Measurements from ENCODE around the gene KCNIP4.

KCNIP4 gene

GRCh38 chr4:20895208-20895607 is 1053.4 kb downstream of the KCNIP4 start:
- DNase-seq = no peak
- no peaks in the 10 kb centered on the region for H3K4me1 Mint-ChIP-seq
- H3K36me3 Mint-ChIP-seq = no peaks in the 10 kb centered on the region
- no peak overlapping the region for H3K4me3 Mint-ChIP-seq
- no peaks in the 10 kb centered on the region for H3K27me3 Mint-ChIP-seq
- H3K27ac Mint-ChIP-seq = no peak overlapping the region
- no peaks in the 10 kb centered on the region for H3K9me3 Mint-ChIP-seq
- CTCF ChIA-PET = no interaction called here

GRCh38 chr4:20890761-20891160 is 1057.8 kb downstream of the KCNIP4 start:
- Mint-ChIP-seq H3K4me1 (no peaks in the 10 kb centered on the region), H3K9me3 (no peaks in the 10 kb centered on the region), H3K27ac (no peak overlapping the region), H3K4me3 (no peak overlapping the region), H3K36me3 (no peaks in the 10 kb centered on the region), H3K27me3 (no peaks in the 10 kb centered on the region)
- DNase-seq = no peak
- CTCF ChIA-PET = no interaction called here

- CTCF ChIA-PET = no interaction called here
- Mint-ChIP-seq H3K4me1 (no peaks in the 10 kb centered on the region), H3K36me3 (no peaks in the 10 kb centered on the region), H3K27me3 (no peaks in the 10 kb centered on the region), H3K4me3 (no peak overlapping the region), H3K9me3 (no peaks in the 10 kb centered on the region), H3K27ac (no peak overlapping the region)
- no peak for DNase-seq
Measured at GRCh38 chr4:20889901-20890300, 1058.7 kb downstream of the KCNIP4 start.

GRCh38 chr4:20883677-20884076 is 1064.9 kb downstream of the KCNIP4 start:
- peaks cover 2% of the 10 kb centered on the region for H3K9me3 Mint-ChIP-seq
- H3K36me3 Mint-ChIP-seq = no peaks in the 10 kb centered on the region
- DNase-seq = no peak
- H3K4me1 Mint-ChIP-seq = no peaks in the 10 kb centered on the region
- H3K27ac Mint-ChIP-seq = no peak overlapping the region
- H3K4me3 Mint-ChIP-seq = no peak overlapping the region
- CTCF ChIA-PET = no interaction called here
- no peaks in the 10 kb centered on the region for H3K27me3 Mint-ChIP-seq

GRCh38 chr4:20883231-20883630 is 1065.3 kb downstream of the KCNIP4 start:
- no peaks in the 10 kb centered on the region for H3K4me1 Mint-ChIP-seq
- no peak overlapping the region for H3K27ac Mint-ChIP-seq
- DNase-seq = no peak
- H3K9me3 Mint-ChIP-seq = peaks cover 2% of the 10 kb centered on the region
- no peak overlapping the region for H3K4me3 Mint-ChIP-seq
- CTCF ChIA-PET = no interaction called here
- no peaks in the 10 kb centered on the region for H3K27me3 Mint-ChIP-seq
- H3K36me3 Mint-ChIP-seq = no peaks in the 10 kb centered on the region

GRCh38 chr4:20882500-20882899 is 1066.1 kb downstream of the KCNIP4 start:
- no peak overlapping the region for H3K27ac Mint-ChIP-seq
- DNase-seq = no peak
- CTCF ChIA-PET = no interaction called here
- peaks cover 2% of the 10 kb centered on the region for H3K9me3 Mint-ChIP-seq
- H3K27me3 Mint-ChIP-seq = no peaks in the 10 kb centered on the region
- H3K4me1 Mint-ChIP-seq = no peaks in the 10 kb centered on the region
- no peaks in the 10 kb centered on the region for H3K36me3 Mint-ChIP-seq
- no peak overlapping the region for H3K4me3 Mint-ChIP-seq

GRCh38 chr4:20881658-20882057 is 1066.9 kb downstream of the KCNIP4 start:
- no peak overlapping the region for H3K27ac Mint-ChIP-seq
- H3K36me3 Mint-ChIP-seq = no peaks in the 10 kb centered on the region
- DNase-seq = no peak
- H3K27me3 Mint-ChIP-seq = no peaks in the 10 kb centered on the region
- CTCF ChIA-PET = no interaction called here
- no peak overlapping the region for H3K4me3 Mint-ChIP-seq
- peaks cover 3% of the 10 kb centered on the region for H3K9me3 Mint-ChIP-seq
- H3K4me1 Mint-ChIP-seq = no peaks in the 10 kb centered on the region

GRCh38 chr4:20878806-20879205 is 1069.8 kb downstream of the KCNIP4 start:
- H3K4me3 Mint-ChIP-seq = no peak overlapping the region
- H3K36me3 Mint-ChIP-seq = no peaks in the 10 kb centered on the region
- no peaks in the 10 kb centered on the region for H3K27me3 Mint-ChIP-seq
- no peak overlapping the region for H3K27ac Mint-ChIP-seq
- H3K4me1 Mint-ChIP-seq = no peaks in the 10 kb centered on the region
- CTCF ChIA-PET = no interaction called here
- no peak for DNase-seq
- peaks cover 3% of the 10 kb centered on the region for H3K9me3 Mint-ChIP-seq

GRCh38 chr4:20870436-20870835 is 1078.1 kb downstream of the KCNIP4 start:
- Mint-ChIP-seq H3K4me3 (no peak overlapping the region), H3K4me1 (peaks cover 11% of the 10 kb centered on the region), H3K27ac (no peak overlapping the region), H3K36me3 (no peaks in the 10 kb centered on the region), H3K9me3 (peaks cover 4% of the 10 kb centered on the region), H3K27me3 (no peaks in the 10 kb centered on the region)
- DNase-seq = no peak
- CTCF ChIA-PET = no interaction called here

GRCh38 chr4:20868108-20868507 is 1080.5 kb downstream of the KCNIP4 start:
- CTCF ChIA-PET = no interaction called here

GRCh38 chr4:20860878-20861277 is 1087.7 kb downstream of the KCNIP4 start:
- peaks cover 13% of the 10 kb centered on the region for H3K9me3 Mint-ChIP-seq
- no peaks in the 10 kb centered on the region for H3K36me3 Mint-ChIP-seq
- no peak overlapping the region for H3K4me3 Mint-ChIP-seq
- DNase-seq = no peak
- no peak overlapping the region for H3K27ac Mint-ChIP-seq
- H3K27me3 Mint-ChIP-seq = no peaks in the 10 kb centered on the region
- CTCF ChIA-PET = no interaction called here
- no peaks in the 10 kb centered on the region for H3K4me1 Mint-ChIP-seq

More at GRCh38 chr4:20868108-20868507, 1080.5 kb downstream of the KCNIP4 start:
- Mint-ChIP-seq H3K27ac (no peak overlapping the region), H3K4me3 (no peak overlapping the region), H3K36me3 (no peaks in the 10 kb centered on the region), H3K4me1 (peaks cover 11% of the 10 kb centered on the region), H3K9me3 (peaks cover 8% of the 10 kb centered on the region), H3K27me3 (no peaks in the 10 kb centered on the region)
- no peak for DNase-seq

GRCh38 chr4:20859097-20859781 is 1089.3 kb downstream of the KCNIP4 start:
- Mint-ChIP-seq H3K4me3 (no peak overlapping the region), H3K27me3 (no peaks in the 10 kb centered on the region), H3K27ac (no peak overlapping the region), H3K36me3 (no peaks in the 10 kb centered on the region), H3K9me3 (peaks cover 13% of the 10 kb centered on the region), H3K4me1 (no peaks in the 10 kb centered on the region)
- DNase-seq = no peak
- CTCF ChIA-PET = interaction anchor here (0.7 kb wide), 1 partner anchor 906 kb away, joined by 3 read pairs; no protein-coding TSS in a partner anchor

- H3K4me1 Mint-ChIP-seq = no peaks in the 10 kb centered on the region
- H3K4me3 Mint-ChIP-seq = no peak overlapping the region
- CTCF ChIA-PET = no interaction called here
- H3K36me3 Mint-ChIP-seq = no peaks in the 10 kb centered on the region
- DNase-seq = no peak
- H3K9me3 Mint-ChIP-seq = peaks cover 2% of the 10 kb centered on the region
- no peaks in the 10 kb centered on the region for H3K27me3 Mint-ChIP-seq
- no peak overlapping the region for H3K27ac Mint-ChIP-seq
Measured at GRCh38 chr4:20857081-20857480, 1091.5 kb downstream of the KCNIP4 start.

GRCh38 chr4:20847124-20847747 is 1101.3 kb downstream of the KCNIP4 start:
- H3K27me3 Mint-ChIP-seq = no peaks in the 10 kb centered on the region
- H3K4me3 Mint-ChIP-seq = no peak overlapping the region
- H3K9me3 Mint-ChIP-seq = peaks cover 2% of the 10 kb centered on the region
- no peak for DNase-seq
- H3K4me1 Mint-ChIP-seq = no peaks in the 10 kb centered on the region
- H3K27ac Mint-ChIP-seq = no peak overlapping the region
- CTCF ChIA-PET = no interaction called here
- H3K36me3 Mint-ChIP-seq = no peaks in the 10 kb centered on the region

- no peak overlapping the region for H3K27ac Mint-ChIP-seq
- CTCF ChIA-PET = no interaction called here
- H3K36me3 Mint-ChIP-seq = no peaks in the 10 kb centered on the region
- no peak for DNase-seq
- H3K9me3 Mint-ChIP-seq = peaks cover 2% of the 10 kb centered on the region
- H3K4me3 Mint-ChIP-seq = no peak overlapping the region
- no peaks in the 10 kb centered on the region for H3K27me3 Mint-ChIP-seq
- H3K4me1 Mint-ChIP-seq = no peaks in the 10 kb centered on the region
Measured at GRCh38 chr4:20844311-20844710, 1104.3 kb downstream of the KCNIP4 start.
